ENCODE data around the gene YAP1.

The YAP1 gene

DNA sequence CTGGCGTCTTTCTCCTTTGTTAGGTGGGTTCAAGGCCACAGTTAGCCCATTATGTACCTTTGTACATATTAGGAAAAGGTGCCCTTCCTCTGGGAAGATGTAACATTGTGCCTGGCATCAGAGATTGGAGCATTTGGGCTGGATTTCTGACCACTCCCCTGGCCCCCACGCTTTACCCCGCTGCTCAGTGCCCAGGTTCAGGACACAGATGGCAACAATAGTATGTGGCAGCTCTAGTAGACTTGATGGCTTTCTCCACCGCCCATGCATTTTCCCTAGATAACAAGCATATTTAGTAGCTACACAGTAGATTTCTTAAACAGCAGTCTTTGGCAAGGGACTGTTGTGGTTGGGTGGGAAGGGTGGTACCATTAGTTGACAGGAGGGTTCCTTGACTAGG is 53.1 kb downstream of the YAP1 start:
- DNase-seq (ENCODE audit: low read depth, low spot score) = no peak

DNA sequence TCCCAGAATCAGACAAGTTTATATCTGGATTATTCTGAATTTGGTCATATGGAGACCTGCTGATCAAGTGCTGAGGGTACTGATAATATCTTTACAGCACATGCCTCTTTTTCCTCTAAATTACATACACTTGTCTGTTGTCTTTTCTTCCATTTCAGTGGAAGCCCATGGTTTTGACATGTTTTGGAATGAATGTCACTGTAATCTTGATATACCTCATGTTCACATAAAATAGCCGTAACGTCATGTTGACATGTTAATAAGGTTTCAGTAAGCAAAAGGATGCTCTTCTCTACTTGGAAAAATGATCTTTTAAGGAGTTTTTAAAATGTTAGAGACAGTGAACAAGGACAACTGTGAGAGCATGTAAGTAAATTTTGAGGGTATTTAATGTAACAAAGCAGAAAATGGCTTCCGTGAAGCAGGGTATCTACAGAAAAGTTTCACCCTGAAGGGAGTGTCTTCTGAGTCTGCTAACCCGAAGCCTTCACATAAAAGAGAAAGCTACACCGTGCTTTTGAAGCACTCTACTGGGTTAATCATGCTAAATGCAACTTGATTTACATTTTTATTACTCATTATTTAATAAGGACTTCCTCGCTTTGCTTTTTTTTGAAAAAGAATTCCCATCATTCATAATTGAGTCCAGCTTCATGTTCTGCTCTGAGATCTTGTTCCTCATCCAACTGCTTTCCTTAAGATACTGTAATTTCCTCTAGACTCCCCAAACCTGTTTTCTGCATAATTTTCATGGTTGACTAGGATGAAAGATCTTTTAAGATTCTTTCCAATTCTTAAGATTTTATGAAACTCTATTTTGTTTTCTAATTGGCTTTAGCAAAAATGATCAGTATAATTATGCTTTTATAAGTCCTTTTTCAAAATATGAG is 56.2 kb downstream of the YAP1 start:
- DNase-seq (ENCODE audit: low read depth, low spot score) = no peak

DNA sequence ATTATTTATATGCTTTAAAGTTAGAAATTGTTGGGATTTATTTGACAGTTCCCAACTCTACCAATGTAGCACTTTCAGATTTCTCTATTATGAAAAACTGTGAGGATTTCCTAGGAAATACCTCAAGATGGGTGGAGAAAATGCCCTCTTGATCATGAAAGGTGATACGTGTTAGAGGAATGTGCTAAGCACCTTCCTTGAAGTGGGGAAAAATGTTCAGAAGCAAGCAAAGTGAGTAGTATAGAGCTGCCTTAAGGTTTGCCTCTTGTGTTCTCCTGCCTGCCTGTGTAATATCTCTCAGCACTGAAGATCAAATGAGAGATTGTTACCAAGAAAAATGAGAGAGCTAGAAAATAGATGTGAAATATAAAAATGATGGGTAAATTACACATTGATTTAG is 58.2 kb downstream of the YAP1 start:
- no peak for DNase-seq (ENCODE audit: low read depth, low spot score)

DNA sequence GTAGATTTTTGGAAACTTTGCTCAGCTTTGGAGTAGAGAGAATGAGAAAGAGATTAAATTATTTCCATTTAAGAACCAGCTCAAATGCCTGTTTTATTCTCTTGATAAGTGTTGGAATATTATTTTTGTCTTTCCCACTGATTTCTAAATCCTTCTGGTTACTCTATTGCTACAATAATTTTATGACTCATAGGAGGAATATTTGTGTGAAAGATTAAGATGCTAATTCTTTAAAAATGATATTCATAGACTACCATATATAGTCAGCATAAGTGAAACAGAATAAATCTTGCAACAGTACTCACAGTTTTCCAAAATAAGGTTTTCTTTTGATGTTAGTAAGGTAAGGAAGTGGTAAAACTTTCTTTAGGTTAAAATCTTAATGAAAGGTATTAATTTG is 60.9 kb downstream of the YAP1 start:
- DNase-seq (ENCODE audit: low read depth, low spot score) = no peak

DNA sequence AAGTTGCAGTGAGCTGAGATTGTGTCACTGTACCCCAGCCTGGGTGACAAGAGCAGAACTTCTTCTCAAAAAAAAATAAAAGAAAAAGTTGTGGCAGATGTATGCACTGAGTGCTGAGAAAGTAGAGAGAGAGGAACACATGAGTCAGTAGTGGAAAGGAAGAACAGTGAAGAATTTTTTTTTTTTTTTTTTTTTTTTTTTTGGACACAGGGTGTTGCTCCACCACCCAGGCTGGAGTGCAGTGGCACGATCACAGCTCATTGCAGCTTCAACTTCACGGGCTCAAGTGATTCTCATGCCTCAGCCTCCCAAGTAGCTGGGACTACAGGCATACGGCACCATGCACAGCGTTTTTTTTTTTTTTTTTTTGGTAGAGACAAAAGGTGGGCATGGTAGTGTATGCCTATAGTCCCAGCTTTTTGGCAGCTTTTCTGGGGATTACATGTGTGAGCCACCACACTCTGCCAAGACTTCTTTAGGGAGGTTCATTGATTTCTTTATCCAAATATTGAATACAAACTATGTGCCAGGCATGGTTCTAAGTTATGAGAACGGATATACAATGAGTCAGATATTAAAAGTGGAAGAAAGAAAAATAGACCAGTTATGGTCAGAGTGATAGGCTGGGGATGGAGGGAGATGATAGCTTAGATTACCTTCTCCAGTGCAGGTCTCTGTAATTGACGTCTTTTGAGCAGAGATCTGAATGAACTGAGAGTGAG is 62.0 kb downstream of the YAP1 start:
- DNase-seq (ENCODE audit: low read depth, low spot score) = no peak

DNA sequence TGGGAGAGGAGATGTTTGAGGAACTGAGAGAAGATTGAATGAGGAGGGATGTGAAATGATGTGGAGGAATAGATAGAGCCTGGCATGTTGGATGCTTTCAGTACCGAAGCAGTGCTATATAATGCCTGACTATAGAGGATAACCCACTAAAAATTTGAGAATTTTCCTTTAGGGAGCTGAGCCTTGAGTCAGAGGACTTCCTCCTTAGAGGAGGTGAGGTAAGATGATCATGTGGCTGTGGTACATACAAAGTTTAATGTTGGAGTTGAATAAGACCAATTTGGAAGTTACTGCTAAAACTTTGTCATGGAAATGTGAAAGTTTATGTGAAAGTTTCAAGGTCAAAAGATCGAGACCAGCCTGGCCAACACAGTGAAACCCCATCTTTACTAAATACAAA is 66.9 kb downstream of the YAP1 start:
- no peak for DNase-seq (ENCODE audit: low read depth, low spot score)

DNA sequence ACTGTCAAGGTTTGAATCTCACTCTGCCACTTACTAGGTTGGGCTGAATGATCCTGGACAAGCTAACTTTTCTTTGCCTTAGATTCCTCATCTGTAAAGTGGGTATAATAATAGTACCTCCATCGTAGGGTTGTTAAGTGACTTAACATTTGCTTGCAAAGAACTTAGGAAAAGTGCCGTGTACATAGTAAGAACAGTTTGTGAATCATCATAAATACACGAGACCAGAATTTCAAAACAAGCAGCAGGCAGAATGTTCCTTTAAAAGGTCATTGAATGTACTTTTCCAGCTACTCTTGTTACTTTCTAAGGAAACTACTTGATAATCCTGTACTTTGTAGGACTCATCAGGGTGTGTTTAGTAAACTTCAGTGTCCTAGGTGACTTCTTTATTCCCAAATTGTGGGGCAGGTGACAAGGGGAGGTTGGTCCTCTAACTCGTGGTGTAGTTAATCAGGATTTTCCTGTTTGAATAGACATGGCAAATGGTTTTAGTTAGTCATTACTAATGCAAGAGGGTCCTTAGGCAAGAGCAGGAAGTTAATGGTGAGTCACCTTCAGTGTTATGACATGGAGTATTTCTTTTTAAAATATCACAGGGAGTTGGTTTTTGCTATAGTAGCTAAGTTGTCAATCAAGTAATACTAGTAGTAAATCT is 67.9 kb downstream of the YAP1 start:
- no peak for DNase-seq (ENCODE audit: low read depth, low spot score)

DNA sequence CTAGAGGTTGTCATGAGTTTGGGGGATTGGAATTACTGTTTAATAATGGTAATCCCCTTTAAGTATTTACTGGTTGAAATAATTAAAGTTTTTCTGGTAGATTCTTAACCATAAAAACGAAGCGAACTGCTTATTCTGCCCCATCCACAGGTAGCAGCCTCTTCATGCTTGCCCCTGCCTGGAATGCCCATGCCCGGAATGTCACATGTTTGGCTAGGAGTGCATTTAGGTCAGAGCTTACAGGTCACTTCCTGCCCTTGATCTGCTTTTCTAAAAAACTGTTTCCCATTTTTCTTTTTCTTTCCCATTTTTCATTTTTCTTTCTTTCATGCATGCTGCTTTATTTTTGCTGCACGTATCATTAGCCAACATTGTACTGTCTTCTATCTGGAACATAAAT is 69.1 kb downstream of the YAP1 start:
- DNase-seq (ENCODE audit: low read depth, low spot score) = no peak

DNA sequence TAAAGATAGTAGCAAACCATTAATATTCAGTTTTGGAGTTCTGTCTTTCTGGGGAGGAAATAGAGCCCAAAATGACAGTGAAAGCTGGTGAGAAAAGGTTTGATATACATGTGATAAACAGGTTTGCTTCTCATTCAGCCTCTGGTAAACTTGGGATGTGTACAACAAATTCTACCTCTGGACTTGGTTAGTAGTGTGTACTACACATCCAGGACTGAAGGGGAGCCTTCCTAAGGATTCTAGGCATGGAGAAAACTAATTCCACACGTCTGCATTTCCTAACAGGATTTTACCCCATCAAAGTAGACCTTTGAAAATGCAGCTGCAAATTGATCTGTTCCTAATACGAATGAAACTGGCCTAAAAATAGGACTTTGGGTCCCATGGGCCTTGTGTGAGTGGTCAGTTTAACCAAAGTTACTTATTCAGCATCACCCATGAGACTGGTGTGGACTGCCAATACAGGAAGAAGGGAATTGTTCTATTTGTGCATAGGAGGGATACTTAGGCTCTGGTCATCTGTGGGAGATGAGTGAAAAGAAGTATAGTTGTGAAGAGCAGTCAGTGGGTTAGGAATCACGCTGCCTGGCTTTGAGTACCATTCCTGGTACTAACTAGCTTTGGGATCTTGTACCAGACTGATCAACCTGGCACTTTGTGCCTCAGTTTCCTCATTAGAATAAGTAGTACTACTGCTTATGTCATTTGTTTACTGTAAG is 74.2 kb downstream of the YAP1 start:
- DNase-seq (ENCODE audit: low read depth, low spot score) = no peak

DNA sequence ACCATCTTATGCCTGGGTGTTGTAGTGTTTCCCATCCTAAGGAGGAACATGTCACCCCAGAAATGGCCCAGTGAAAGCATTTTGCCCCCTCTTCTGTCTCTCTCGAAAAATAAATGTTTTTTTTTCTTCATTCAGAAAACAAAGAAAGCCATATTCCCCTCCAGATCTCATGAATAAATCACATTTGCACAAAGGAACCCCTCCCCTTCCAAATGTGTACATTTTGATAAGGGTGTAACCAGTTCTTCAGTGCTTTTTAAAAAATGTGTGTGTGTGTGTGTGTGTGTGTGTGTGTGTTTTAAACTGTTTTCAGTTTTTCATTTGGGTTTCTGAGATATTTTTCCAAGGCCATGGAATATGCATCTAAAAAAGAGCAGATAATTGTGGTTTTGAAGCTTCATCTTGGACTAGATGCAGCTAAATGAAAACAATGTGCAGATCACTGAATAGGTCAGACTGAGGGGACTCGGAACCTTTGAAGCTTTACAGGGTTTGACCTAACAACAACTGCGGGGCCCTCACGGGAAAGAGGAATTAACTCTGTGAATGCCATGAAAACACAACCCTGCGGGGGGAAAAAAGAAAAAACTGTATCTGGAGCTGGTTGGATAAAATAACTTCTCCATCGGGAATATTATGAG is 76.4 kb downstream of the YAP1 start:
- no peak for DNase-seq (ENCODE audit: low read depth, low spot score)

DNA sequence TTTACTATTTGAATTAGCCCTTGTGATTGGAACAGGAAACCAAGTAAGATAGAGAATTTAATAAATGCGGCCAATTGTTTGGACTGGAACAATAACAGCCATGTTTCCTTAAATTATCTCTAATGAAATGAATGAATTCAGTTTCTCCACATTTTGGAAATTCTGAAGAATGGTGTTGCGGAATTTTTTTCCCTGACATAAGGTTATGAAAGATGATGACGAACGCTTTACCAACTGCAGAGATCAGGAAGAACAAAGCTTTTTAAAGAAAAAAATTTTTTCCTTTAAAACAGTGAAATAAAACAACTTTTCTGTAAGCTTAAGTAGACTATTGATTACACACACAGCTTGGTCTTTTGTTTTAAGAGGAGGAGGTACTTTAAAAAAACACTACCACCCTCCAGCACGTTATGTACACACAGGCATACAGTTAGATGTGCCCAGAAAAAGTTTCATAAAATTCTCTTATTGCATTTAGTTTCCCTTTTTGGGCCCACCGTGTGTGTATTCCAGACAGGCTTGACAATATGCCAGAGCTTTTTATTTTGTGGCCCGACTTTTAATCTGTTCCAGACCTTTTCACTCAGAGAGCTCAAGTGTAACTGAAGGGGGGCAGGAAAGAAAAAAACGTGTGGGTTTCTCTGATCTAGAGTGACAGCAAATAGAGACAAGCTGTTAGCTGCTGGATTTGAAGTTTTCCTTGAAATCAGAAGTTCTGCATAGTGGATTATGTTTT is 77.3 kb downstream of the YAP1 start:
- DNase-seq (ENCODE audit: low read depth, low spot score) = no peak

DNA sequence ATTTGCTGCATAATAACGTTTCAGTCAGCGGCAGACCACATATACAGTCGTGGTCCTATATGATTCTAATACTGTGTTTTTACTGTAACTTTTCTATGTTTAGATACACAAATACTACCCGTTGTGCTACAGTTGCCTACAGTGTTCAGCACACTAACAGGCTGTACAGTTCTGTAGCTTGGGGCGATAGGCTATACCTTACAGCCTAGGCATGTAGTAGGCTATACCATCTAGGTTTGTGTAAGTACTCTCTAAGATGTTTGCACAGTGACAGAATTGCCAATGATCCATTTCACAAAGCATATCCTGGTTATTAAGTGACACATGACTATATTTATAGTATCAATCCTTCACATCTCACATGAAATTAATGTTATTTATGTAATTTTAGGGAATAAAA is 78.2 kb downstream of the YAP1 start:
- DNase-seq (ENCODE audit: low read depth, low spot score) = no peak

DNA sequence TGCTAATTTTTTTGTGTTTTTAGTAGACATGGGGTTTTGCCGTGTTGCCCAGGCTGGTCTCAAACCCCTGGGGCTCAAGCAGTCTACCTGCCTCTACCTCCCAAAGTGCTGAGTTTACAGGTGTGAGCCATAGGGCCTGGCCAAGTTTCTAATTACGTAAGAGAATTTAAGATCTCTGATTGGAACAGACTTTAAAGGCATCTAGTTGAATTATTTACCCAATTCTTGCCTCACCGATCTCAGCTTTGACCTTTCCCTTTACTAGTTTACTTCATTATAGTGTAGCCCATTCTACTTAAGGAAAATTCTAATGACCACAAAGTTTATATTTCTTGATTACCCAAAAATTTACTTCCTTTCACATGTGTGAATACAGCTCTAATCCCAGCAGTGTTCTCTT is 81.6 kb downstream of the YAP1 start:
- no peak for DNase-seq (ENCODE audit: low read depth, low spot score)

DNA sequence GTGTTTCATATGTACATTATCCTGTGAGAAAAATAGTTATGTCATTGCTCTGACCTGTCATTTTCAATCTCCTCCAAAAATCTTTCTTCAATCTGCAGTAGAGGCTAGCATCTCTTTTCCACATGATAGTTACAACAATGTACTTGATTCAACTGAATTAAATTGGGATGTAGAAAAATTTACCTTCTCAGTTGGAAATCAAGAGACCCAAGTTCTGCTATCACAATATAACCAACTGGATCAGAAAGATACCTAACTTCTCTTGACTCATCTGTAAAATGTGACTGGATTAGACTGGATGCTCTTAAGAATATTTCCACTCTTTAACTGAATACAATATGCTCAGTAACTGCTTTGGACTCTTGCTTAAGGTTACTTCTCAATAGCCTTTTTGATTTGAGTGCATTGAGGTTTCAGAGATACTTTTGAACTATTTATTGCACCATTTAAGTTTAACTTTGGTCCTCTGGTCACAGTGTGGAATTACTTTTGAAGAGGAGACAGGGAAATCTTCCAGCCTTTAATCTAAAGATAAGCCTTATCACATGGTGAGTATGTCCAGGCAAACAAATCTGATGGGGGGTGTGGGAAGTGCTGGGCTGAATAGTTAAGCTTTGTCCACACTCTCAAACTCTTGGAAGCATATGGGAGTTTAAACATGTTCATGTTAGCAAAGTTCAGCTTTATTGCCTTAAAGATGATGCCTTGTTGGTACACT is 82.3 kb downstream of the YAP1 start:
- no peak for DNase-seq (ENCODE audit: low read depth, low spot score)

DNA sequence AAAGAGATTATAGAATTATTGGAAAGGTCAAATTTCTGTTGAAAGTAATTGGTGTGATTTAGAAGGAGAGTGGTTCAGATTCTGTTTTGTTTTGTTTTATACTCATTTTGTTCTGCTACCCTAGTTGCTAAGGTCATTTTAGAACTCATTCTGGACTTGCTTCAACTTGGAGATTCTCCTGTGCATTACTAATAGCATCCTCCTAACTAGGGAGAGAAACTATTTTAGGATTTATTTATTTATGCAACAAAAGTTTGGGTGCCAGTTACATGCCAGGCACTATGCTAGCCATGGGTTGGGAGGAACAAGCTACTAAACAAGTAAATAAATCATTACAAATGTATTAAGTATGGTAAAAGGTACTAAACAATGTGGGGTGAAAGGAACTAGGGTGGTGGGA is 84.0 kb downstream of the YAP1 start:
- DNase-seq (ENCODE audit: low read depth, low spot score) = no peak

DNA sequence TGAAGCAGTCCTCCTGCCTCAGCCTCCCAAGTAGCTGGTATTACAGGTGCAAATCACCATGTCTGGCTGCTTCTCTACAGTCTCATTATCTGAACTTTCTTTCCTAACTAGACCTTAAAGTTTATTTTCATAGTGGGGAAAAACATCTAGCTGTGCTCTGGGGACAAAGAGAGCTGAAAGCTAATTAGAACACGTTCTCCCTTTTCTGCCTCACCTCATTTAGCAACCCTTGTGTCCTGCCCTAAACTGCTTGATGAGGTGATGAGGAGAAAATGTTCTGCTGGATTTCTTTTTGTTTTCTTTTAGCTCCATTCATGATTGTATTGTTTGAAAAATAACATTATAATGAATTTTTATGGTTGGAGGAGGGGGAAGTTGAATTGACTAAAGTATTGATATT is 84.7 kb downstream of the YAP1 start:
- no peak for DNase-seq (ENCODE audit: low read depth, low spot score)

DNA sequence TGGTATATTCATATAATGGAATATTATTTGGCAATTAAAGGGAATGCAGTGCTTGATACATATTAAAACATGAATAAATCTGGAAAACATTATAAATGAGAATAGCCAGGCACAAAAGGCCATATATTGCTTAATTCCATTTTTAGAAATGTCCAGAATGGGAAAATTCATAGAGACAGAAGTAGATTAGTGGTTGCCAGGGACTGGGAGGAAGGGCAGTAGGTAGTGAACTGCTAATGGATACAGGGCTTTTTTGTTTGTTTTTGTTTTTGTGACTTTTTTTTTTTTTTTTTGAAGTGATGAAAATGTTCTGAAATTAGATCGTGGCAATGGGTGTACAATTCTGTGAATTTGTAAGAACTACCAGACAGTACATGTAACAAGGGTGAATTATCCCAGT is 86.1 kb downstream of the YAP1 start:
- DNase-seq (ENCODE audit: low read depth, low spot score) = no peak

DNA sequence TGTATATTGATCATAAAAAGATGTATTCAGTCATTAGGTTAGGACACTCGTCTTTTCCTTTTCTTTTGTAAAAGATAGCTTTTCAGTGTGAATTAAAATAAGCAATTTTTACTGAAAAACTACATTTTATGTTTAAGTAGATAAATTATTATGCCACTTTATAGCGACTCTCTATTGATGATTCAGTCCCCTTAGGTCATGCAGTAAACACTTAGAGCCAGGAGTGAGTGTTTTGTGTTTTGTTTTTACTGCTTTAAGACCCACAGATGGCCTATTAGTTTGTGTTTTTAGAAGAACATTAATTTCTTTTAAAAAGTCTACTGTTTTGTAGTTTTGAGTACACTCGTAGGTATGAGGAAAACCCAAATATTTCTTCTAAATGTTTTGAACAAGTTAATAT is 86.6 kb downstream of the YAP1 start:
- no peak for DNase-seq (ENCODE audit: low read depth, low spot score)

DNA sequence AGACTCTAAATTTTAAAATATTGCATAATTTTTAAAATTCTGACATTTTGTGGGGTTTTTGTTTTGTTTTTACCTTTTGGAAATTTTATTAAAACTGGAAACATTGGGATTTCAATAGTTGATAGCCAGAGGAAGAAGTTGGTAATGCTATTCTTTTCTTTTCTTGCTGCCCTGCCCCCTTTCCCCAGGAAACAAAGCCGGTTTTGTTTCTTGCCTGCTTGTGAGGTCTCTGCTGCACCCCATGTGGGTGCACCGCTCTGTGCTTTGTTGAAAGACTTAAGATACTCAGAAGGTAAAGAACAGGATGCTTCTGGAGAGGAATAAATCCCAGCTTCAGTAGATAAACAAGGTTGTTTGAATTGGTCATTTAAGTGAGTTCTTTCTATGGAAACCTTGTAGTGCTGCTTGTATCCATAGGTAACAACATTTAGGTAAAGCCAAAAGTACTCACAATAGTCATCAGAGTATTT is 87.5 kb downstream of the YAP1 start:
- no peak for DNase-seq (ENCODE audit: low read depth, low spot score)

DNA sequence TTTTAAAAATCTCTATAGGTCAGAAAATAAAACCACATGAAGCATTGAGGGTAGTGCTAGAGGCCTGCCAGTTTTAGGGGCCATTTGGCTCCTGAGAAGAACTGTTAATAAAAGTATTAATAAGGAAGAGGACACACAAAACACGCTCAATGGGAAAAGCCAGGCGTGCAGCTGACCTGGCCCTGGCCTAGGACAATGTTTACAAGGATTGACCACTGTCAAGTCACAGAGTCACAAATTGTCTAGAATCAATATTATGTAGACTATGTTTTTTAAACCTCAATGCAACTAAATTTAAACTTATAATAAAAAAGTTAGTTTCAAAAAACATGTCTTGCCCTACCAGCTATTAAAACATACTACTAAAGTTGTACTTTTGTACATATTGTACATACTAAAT is 89.4 kb downstream of the YAP1 start:
- no peak for DNase-seq (ENCODE audit: low read depth, low spot score)

Data from activated CD4-positive, CD25-positive, alpha-beta regulatory T cell treated with anti-CD3 and anti-CD28 coated beads, Interleukin-2, amount 50 U/mL, for 16 hours (primary cell).